H1 (cell line): ENCODE data around the gene LUC7L3. TPM values are rescaled to one million over a fixed set of nuclear protein-coding genes. Genes with fewer than 3 reads are reported as not detected.

Source experiments
- CTCF ChIA-PET: fragments of 300-600 bp; sonication (Branson Sonifier 250); formaldehyde crosslinking; loops from one replicate; lab custom pipeline; 2021; ENCODE audit not compliant: partially characterized antibody; lab: Charles Lee
- POLR2A ChIA-PET: fragments of 300-600 bp; sonication (Branson Sonifier 250); formaldehyde crosslinking; loops from one replicate; lab custom pipeline; 2021; ENCODE audit warnings: inconsistent platforms; ENCODE audit not compliant: partially characterized antibody; lab: Charles Lee
- DNase-seq, 2 experiments: peaks; one replicate each; pipeline versions ENCODE4 v3.0.0 to v3.0.0-alpha.2; 2010 to 2022; ENCODE audit warnings: low spot score in 2 of 2, low read depth in 1 of 2, mixed read lengths in 1 of 2
- FAIRE-seq: peaks from 2 replicates; lab custom pipeline; 2011; peaks lifted over from hg19 to GRCh38; lab: Jason Lieb, UNC
- H2AFZ ChIP-seq: 2 replicates; pipeline ENCODE4 v1.8.1; 2012; ENCODE audit warnings: low read length, inconsistent platforms
- H2AK5ac ChIP-seq: 2 replicates; pipeline ENCODE4 v1.6.1; 2013; ENCODE audit warnings: low read depth, low read length
- H2BK120ac ChIP-seq: replicated peaks from 2 replicates; pipeline ENCODE3; 2013; ENCODE audit warnings: low read depth, low read length, inconsistent platforms
- H2BK12ac ChIP-seq: 2 replicates; pipeline ENCODE4 v1.6.1; 2013; ENCODE audit warnings: low read depth, low read length
- H2BK15ac ChIP-seq: 2 replicates; pipeline ENCODE4 v1.6.1; 2013; ENCODE audit warnings: low read length
- H2BK20ac ChIP-seq: 2 replicates; pipeline ENCODE4 v1.6.1; 2013; ENCODE audit warnings: low read length
- H2BK5ac ChIP-seq: 2 replicates; pipeline ENCODE4 v1.6.1; 2013; ENCODE audit warnings: low read depth, low read length
- H3K14ac ChIP-seq: 2 replicates; pipeline ENCODE4 v1.6.1; 2013; ENCODE audit warnings: inconsistent platforms; ENCODE audit not compliant: insufficient read length
- H3K18ac ChIP-seq: 2 replicates; pipeline ENCODE4 v1.6.1; 2013; ENCODE audit warnings: low read length; ENCODE audit errors: extremely low read depth
- H3K23ac ChIP-seq: 2 replicates; pipeline ENCODE4 v1.6.1; 2013; ENCODE audit warnings: inconsistent platforms; ENCODE audit not compliant: insufficient read length
- H3K23me2 ChIP-seq: 2 replicates; pipeline ENCODE4 v1.6.1; 2013; ENCODE audit warnings: low read depth, low read length
- H3K27ac ChIP-seq: 2 replicates; pipeline ENCODE4 v1.6.1; 2011; ENCODE audit warnings: low read depth, low read length, inconsistent platforms
- H3K27me3 ChIP-seq, 4 experiments: replicated peaks in 1 of 4; 1 replicate in 1 of 4; 2 replicates in 3 of 4; pipeline versions ENCODE4 v1.6.1 to v1.8.1; 2011 to 2013; ENCODE audit warnings: low read length in 3 of 4, mild to moderate bottlenecking in 3 of 4, inconsistent platforms in 2 of 4, mixed read lengths in 2 of 4, moderate library complexity in 1 of 4; ENCODE audit not compliant: control insufficient read depth in 3 of 4, insufficient read depth in 3 of 4; ENCODE audit errors: extremely low read depth in 1 of 4
- H3K36me3 ChIP-seq, 4 experiments: 2 replicates each; pipeline versions ENCODE4 v1.6.1 to v1.8.1; 2011 to 2013; ENCODE audit warnings: mild to moderate bottlenecking in 4 of 4, low read length in 3 of 4, moderate library complexity in 2 of 4, control low read depth in 1 of 4, inconsistent platforms in 1 of 4; ENCODE audit not compliant: insufficient read depth in 4 of 4, control insufficient read depth in 2 of 4
- H3K4ac ChIP-seq: replicated peaks from 2 replicates; pipeline ENCODE3; 2013; ENCODE audit warnings: low read length, low read depth, mixed read lengths, inconsistent platforms; ENCODE audit not compliant: insufficient read length
- H3K4me1 ChIP-seq, 4 experiments: replicated peaks in 1 of 4; 1 replicate in 1 of 4; 2 replicates in 3 of 4; pipeline versions ENCODE4 v1.6.1 to v1.8.1; 2011 to 2013; ENCODE audit warnings: low read length in 3 of 4, inconsistent platforms in 2 of 4, mixed read lengths in 1 of 4; ENCODE audit not compliant: insufficient read depth in 4 of 4, control insufficient read depth in 3 of 4
- H3K4me2 ChIP-seq, 2 experiments: 2 replicates each; pipeline versions ENCODE4 v1.6.1 to v1.8.1; 2011 to 2013; ENCODE audit warnings: low read depth in 2 of 2, low read length in 2 of 2, control low read depth in 1 of 2, inconsistent platforms in 1 of 2, mild to moderate bottlenecking in 1 of 2; ENCODE audit not compliant: insufficient read depth in 1 of 2
- H3K4me3 ChIP-seq, 4 experiments: fragments of 200-600, 300-600 bp in 1 of 4; sonication (generic), shearing (Covaris generic), sonication (Bioruptor Twin) in 1 of 4; 2 replicates each; pipeline versions ENCODE4 v1.5.1 to v1.8.1; 2011 to 2016; ENCODE audit warnings: low read length in 4 of 4, low read depth in 3 of 4, control low read depth in 2 of 4, inconsistent platforms in 2 of 4, mild to moderate bottlenecking in 2 of 4, mixed read lengths in 1 of 4, moderate library complexity in 1 of 4; ENCODE audit not compliant: insufficient read depth in 2 of 4; ENCODE audit errors: extremely low read depth in 1 of 4
- H3K56ac ChIP-seq: replicated peaks from 2 replicates; pipeline ENCODE3; 2013; ENCODE audit warnings: low read depth, mild to moderate bottlenecking, mixed read lengths, low read length, inconsistent platforms; ENCODE audit not compliant: insufficient read length
- H3K79me1 ChIP-seq: 2 replicates; pipeline ENCODE4 v1.6.1; 2013; ENCODE audit warnings: low read depth, low read length, control low read depth
- H3K79me2 ChIP-seq, 2 experiments: 2 replicates each; pipeline versions ENCODE4 v1.6.1 to v1.8.1; 2012 to 2013; ENCODE audit warnings: low read length in 2 of 2, mild to moderate bottlenecking in 2 of 2, inconsistent platforms in 1 of 2; ENCODE audit not compliant: insufficient read depth in 2 of 2, control insufficient read depth in 1 of 2
- H3K9ac ChIP-seq, 4 experiments: replicated peaks in 1 of 4; 1 replicate in 1 of 4; 2 replicates in 3 of 4; pipeline versions ENCODE4 v1.6.1 to v1.8.1; 2011 to 2013; ENCODE audit warnings: low read depth in 3 of 4, low read length in 3 of 4, control low read depth in 2 of 4, mild to moderate bottlenecking in 2 of 4, moderate library complexity in 2 of 4, inconsistent platforms in 1 of 4; ENCODE audit errors: extremely low read depth in 1 of 4
- H3K9me3 ChIP-seq, 2 experiments: 2 replicates each; pipeline versions ENCODE4 v1.6.1 to v1.8.1; 2012 to 2013; ENCODE audit warnings: mild to moderate bottlenecking in 2 of 2, moderate library complexity in 2 of 2, control low read depth in 1 of 2, inconsistent platforms in 1 of 2, low read depth in 1 of 2, low read length in 1 of 2, mixed read lengths in 1 of 2; ENCODE audit not compliant: insufficient read depth in 2 of 2
- H4K20me1 ChIP-seq, 2 experiments: replicated peaks in 1 of 2; 2 replicates each; pipeline versions ENCODE3 to v1.8.1; 2011 to 2013; ENCODE audit warnings: inconsistent platforms in 2 of 2, low read length in 2 of 2, mild to moderate bottlenecking in 1 of 2; ENCODE audit not compliant: insufficient read depth in 2 of 2, control insufficient read depth in 1 of 2
- H4K5ac ChIP-seq: 2 replicates; pipeline ENCODE4 v1.6.1; 2013; ENCODE audit warnings: low read length, low read depth, mixed read lengths, inconsistent platforms; ENCODE audit not compliant: insufficient read length
- H4K8ac ChIP-seq: 2 replicates; pipeline ENCODE4 v1.8.0; 2013; ENCODE audit warnings: mild to moderate bottlenecking, moderate library complexity, low read length, inconsistent platforms; ENCODE audit not compliant: insufficient read depth; ENCODE audit errors: extremely low read depth
- H4K91ac ChIP-seq: replicated peaks from 2 replicates; pipeline ENCODE3; 2013; ENCODE audit warnings: low read length, mixed read lengths, inconsistent platforms; ENCODE audit not compliant: insufficient read length
- CTBP2 ChIP-seq: IDR thresholded peaks from 2 replicates; pipeline ENCODE4 v1.7.0; 2011; ENCODE audit warnings: borderline replicate concordance, mild to moderate bottlenecking, moderate library complexity, mixed read lengths, low read length; ENCODE audit not compliant: insufficient read depth, insufficient read length
- POLR2AphosphoS5 ChIP-seq: IDR thresholded peaks from 2 replicates; pipeline ENCODE4 v1.6.1; 2011; ENCODE audit warnings: low read depth, low read length
- SIX5 ChIP-seq: IDR thresholded peaks from 2 replicates; pipeline ENCODE4 v1.6.1; 2011; ENCODE audit warnings: mild to moderate bottlenecking, low read depth, low read length
- WGBS, 2 experiments: shearing (Covaris generic) in 1 of 2; methylation state at CpG; one replicate each; pipeline versions ENCODE4 v1.1.6 to v1.1.7; 2013 to 2015; ENCODE audit warnings: low lambda C conversion rate in 2 of 2, mixed read lengths in 2 of 2, inconsistent platforms in 1 of 2, low coverage in 1 of 2, missing lambda C conversion rate in 1 of 2; ENCODE audit not compliant: insufficient replicate concordance in 2 of 2, insufficient coverage in 1 of 2, insufficient read length in 1 of 2; ENCODE audit errors: extremely low coverage in 1 of 2, missing lambda C conversion rate in 1 of 2; 5-methylcytosine and 5-hydroxymethylcytosine counted together
- polyA plus RNA-seq, 7 experiments: library from polyadenylated mRNA; depleted of rRNA in 3 of 7; stranded (reverse) in 5 of 7; unstranded in 2 of 7; fragments of >200 nt in 5 of 7; fragments of 200-250 nt in 2 of 7; gene quantifications; 1 replicate in 5 of 7; 2 replicates in 1 of 7; 4 replicates in 1 of 7; pipeline versions ENCODE4 v1.2.1 to v1.2.3, GENCODE V29; 2011 to 2013; ENCODE audit warnings: missing spikeins in 2 of 7, mixed read lengths in 2 of 7
- total RNA-seq: library from RNA; stranded (reverse); fragmentation: NEBNext Ultra II Directional; extraction: Animal tissue kit (Norgen Biotek cat#: 25700); gene quantifications from 2 replicates; pipeline ENCODE4 v1.2.1, GENCODE V29; 2021

The LUC7L3 gene
- total and polyA plus RNA-seq, 2 of the 8 experiments (the other 6 are each of a cell fraction or from before 2014, with no cell fraction given), result 102 to 126 TPM

- TF ChIP-seq SIX5, result no peak
- no peak for TF ChIP-seq CTBP2
- TF ChIP-seq POLR2AphosphoS5, result peak; percentile 34; the same call in 1 of the 2 replicates
- Histone ChIP-seq H3K23me2 (no peaks in the 10 kb centered on the region), H3K56ac (no peak overlapping the region), H3K9me3 (no peaks in the 10 kb centered on the region), H3K36me3 (peaks cover 0 to 4% (median 0%) of the 10 kb centered on the region in 4 experiments; a peak in 1 of 8 replicates), H4K20me1 (peaks cover 20 to 21% of the 10 kb centered on the region in 2 experiments), H2BK5ac (no peak overlapping the region), H2AK5ac (no peak overlapping the region), H3K27ac (no peak overlapping the region), H3K79me2 (peaks cover 59 to 97% of the 10 kb centered on the region in 2 experiments), H3K4me3 (no peak overlapping the region), H3K4me1 (peaks cover 0 to 4% (median 2%) of the 10 kb centered on the region in 4 experiments; a peak in 2 of 7 replicates), H3K23ac (no peak overlapping the region), H2BK15ac (no peak overlapping the region), H2AFZ (no peak overlapping the region), H3K9ac (no peak overlapping the region), H4K91ac (no peak overlapping the region), H4K8ac (no peak overlapping the region), H3K14ac (no peak overlapping the region), H3K4me2 (no peak overlapping the region), H2BK120ac (no peak overlapping the region), H2BK20ac (no peak overlapping the region), H3K18ac (no peak overlapping the region), H3K27me3 (no peaks in the 10 kb centered on the region), H3K4ac (no peak overlapping the region), H4K5ac (no peak overlapping the region), H2BK12ac (no peak overlapping the region), H3K79me1 (peaks cover 4% of the 10 kb centered on the region; the same call in 1 of the 2 replicates)
- DNase-seq (no peak), FAIRE-seq (no peak)
- 91% methylated on average over 7 of the region's 7 CpGs; no CpG with 5 or more reads in 1 of the 2 experiments for WGBS, 2 experiments
- ChIA-PET POLR2A (interaction anchor here (1.0 to 1.4 kb wide), 2 partner anchors 11 to 13 kb away, joined by 3 to 8 read pairs; partner anchors contain the start of gene LUC7L3), CTCF (no interaction called here)
Measured at GRCh38 chr17:50731575-50732460, 12.4 kb downstream of the LUC7L3 start.
